A549 (cell line): ENCODE data around the gene COL28A1. TPM values are rescaled to one million over a fixed set of nuclear protein-coding genes. Genes with fewer than 3 reads are reported as not detected.

Experiments used
- ATAC-seq, 2 experiments: fragments of 200-7000 bp in 1 of 2; fragments of >200 bp in 1 of 2; cut with Nextera tagmentation in 1 of 2; cut with Tn5 transposase in 1 of 2; 3 replicates each; pipeline versions ENCODE4 v1.8.0 to v1.9.1; 2018 to 2020; ENCODE audit warnings: mild to moderate bottlenecking in 1 of 2, moderate library complexity in 1 of 2
- CTCF ChIA-PET: fragments of 300-600 bp; sonication (Branson Sonifier 250); formaldehyde crosslinking; extraction: SDS; loops from one replicate; lab custom pipeline; 2021; ENCODE audit warnings: antibody characterized with exemption, inconsistent platforms; lab: Yijun Ruan, JAX
- POLR2A ChIA-PET: fragments of 350-600 bp; formaldehyde crosslinking; extraction: SDS; loops from one replicate; lab custom pipeline; 2021; ENCODE audit warnings: antibody characterized with exemption, inconsistent platforms; lab: Yijun Ruan, JAX
- DNase-seq, 2 experiments: peaks; one replicate each; pipeline versions ENCODE4 v3.0.0 to v3.0.0-alpha.2; 2011 to 2016; ENCODE audit warnings: low read depth in 1 of 2, low spot score in 1 of 2
- FAIRE-seq: peaks from 2 replicates; lab custom pipeline; 2011; peaks lifted over from hg19 to GRCh38; lab: Jason Lieb, UNC
- H3K27ac ChIP-seq, 2 experiments: fragments of >200 bp; sonication (Bioruptor Twin); formaldehyde crosslinking; 3 replicates each; pipeline ENCODE4 v1.5.1; 2016 to 2017
- H3K4me1 ChIP-seq: fragments of >200 bp; sonication (Bioruptor Twin); formaldehyde crosslinking; 3 replicates; pipeline ENCODE4 v1.6.1; 2016
- H3K4me2 ChIP-seq: fragments of >200 bp; sonication (Bioruptor Twin); formaldehyde crosslinking; 3 replicates; pipeline ENCODE4 v1.6.1; 2016
- H3K4me3 ChIP-seq: fragments of >200 bp; sonication (Bioruptor Twin); formaldehyde crosslinking; 3 replicates; pipeline ENCODE4 v1.5.1; 2016
- H3K9me3 ChIP-seq: fragments of >200 bp; sonication (Bioruptor Twin); formaldehyde crosslinking; 3 replicates; pipeline ENCODE4 v1.6.1; 2016
- ATOH8 ChIP-seq: fragments of 250-450 bp; sonication (Bioruptor Pico); IDR thresholded peaks from 2 replicates; pipeline ENCODE4 v1.5.0; 2020; ENCODE audit warnings: low read depth, mild to moderate bottlenecking, moderate library complexity
- BCL3 ChIP-seq: fragments of >200 bp; sonication (Bioruptor Twin); formaldehyde crosslinking; IDR thresholded peaks from 3 replicates; pipeline ENCODE4 v1.6.1; 2016
- CBX2 ChIP-seq: fragments of 200-600 bp; sonication (generic); IDR thresholded peaks from 2 replicates; pipeline ENCODE4 v1.6.1; 2016; ENCODE audit warnings: low read depth, mild to moderate bottlenecking, borderline replicate concordance
- CBX8 ChIP-seq: fragments of 200-600 bp; sonication (generic); IDR thresholded peaks from 2 replicates; pipeline ENCODE4 v1.6.1; 2016
- CHD2 ChIP-seq: fragments of 150-350 bp; IDR thresholded peaks from 2 replicates; pipeline ENCODE4 v1.6.1; 2014; ENCODE audit warnings: low read length; ENCODE audit not compliant: partially characterized antibody
- EHMT2 ChIP-seq: fragments of 200-600 bp; sonication (generic); IDR thresholded peaks from 2 replicates; pipeline ENCODE4 v1.6.1; 2016; ENCODE audit warnings: antibody characterized with exemption, low read depth, mild to moderate bottlenecking, moderate library complexity
- ESRRA ChIP-seq: fragments of 150-350 bp; IDR thresholded peaks from 2 replicates; pipeline ENCODE4 v1.6.1; 2014; ENCODE audit warnings: mild to moderate bottlenecking, low read length, borderline replicate concordance
- FOSB ChIP-seq: fragments of 250-450 bp; sonication (Bioruptor Pico); IDR thresholded peaks from 2 replicates; pipeline ENCODE4 v1.5.0; 2020; ENCODE audit warnings: mild to moderate bottlenecking, moderate library complexity
- FOSL2 ChIP-seq, 2 experiments: fragments of 450-650 bp in 1 of 2; fragments of >200 bp in 1 of 2; sonication (Bioruptor Twin) in 1 of 2; formaldehyde crosslinking; IDR thresholded peaks; 2 replicates each; pipeline versions ENCODE4 v1.5.0 to v1.6.1; 2016 to 2020; ENCODE audit warnings: mild to moderate bottlenecking in 1 of 2, moderate library complexity in 1 of 2
- GATA3 ChIP-seq: IDR thresholded peaks from 2 replicates; pipeline ENCODE4 v1.6.1; 2012; ENCODE audit warnings: borderline replicate concordance
- HDAC2 ChIP-seq: fragments of 200-600 bp; sonication (generic); IDR thresholded peaks from 2 replicates; pipeline ENCODE4 v1.6.1; 2016
- HES2 ChIP-seq: fragments of >200 bp; sonication (Bioruptor Twin); formaldehyde crosslinking; IDR thresholded peaks from 2 replicates; pipeline ENCODE4 v1.6.1; 2016
- HEYL ChIP-seq: fragments of 250-450 bp; sonication (Bioruptor Pico); IDR thresholded peaks from 2 replicates; pipeline ENCODE4 v1.8.0; 2021; ENCODE audit warnings: mild to moderate bottlenecking, moderate library complexity
- HOXA7 ChIP-seq: fragments of 250-450 bp; sonication (Bioruptor Pico); IDR thresholded peaks from 2 replicates; pipeline ENCODE4 v1.5.0; 2020; ENCODE audit warnings: mild to moderate bottlenecking, moderate library complexity
- JUN ChIP-seq, 2 experiments: fragments of >200 bp; sonication (Bioruptor Twin); formaldehyde crosslinking; IDR thresholded peaks; 2 replicates in 1 of 2; 3 replicates in 1 of 2; pipeline ENCODE4 v1.6.1; 2016 to 2017
- KDM1A ChIP-seq: fragments of 200-600 bp; sonication (generic); IDR thresholded peaks from 2 replicates; pipeline ENCODE4 v1.6.1; 2016; ENCODE audit warnings: low read depth, mild to moderate bottlenecking
- KDM5A ChIP-seq: fragments of 200-600 bp; sonication (generic); IDR thresholded peaks from 2 replicates; pipeline ENCODE4 v1.6.1; 2016; ENCODE audit warnings: antibody characterized with exemption, mild to moderate bottlenecking
- NPAS2 ChIP-seq: fragments of 250-450 bp; sonication (Bioruptor Pico); IDR thresholded peaks from 2 replicates; pipeline ENCODE4 v1.8.0; 2022; ENCODE audit warnings: mild to moderate bottlenecking, moderate library complexity, borderline replicate concordance
- PBX3 ChIP-seq: IDR thresholded peaks from 2 replicates; pipeline ENCODE4 v1.6.1; 2012
- PHF8 ChIP-seq: fragments of 200-600 bp; sonication (generic); IDR thresholded peaks from 2 replicates; pipeline ENCODE4 v1.6.1; 2016; ENCODE audit warnings: low read depth, mild to moderate bottlenecking, antibody characterized with exemption, moderate library complexity, borderline replicate concordance
- POLR2A ChIP-seq: IDR thresholded peaks from 2 replicates; pipeline ENCODE4 v1.6.1; 2012; ENCODE audit warnings: mild to moderate bottlenecking, low read length
- POLR2AphosphoS2 ChIP-seq: conservative IDR thresholded peaks from 2 replicates; pipeline ENCODE4 v1.6.1; 2012; ENCODE audit warnings: low read length, improper control_type of control experiment, inconsistent platforms
- RCOR1 ChIP-seq: fragments of 150-350 bp; IDR thresholded peaks from 2 replicates; pipeline ENCODE4 v1.6.1; 2014; ENCODE audit warnings: antibody characterized with exemption, low read length, low read depth
- TP53 ChIP-seq: fragments of 250-450 bp; sonication (Bioruptor Pico); IDR thresholded peaks from 2 replicates; pipeline ENCODE4 v1.5.0; 2021; ENCODE audit warnings: mild to moderate bottlenecking, moderate library complexity
- USF2 ChIP-seq: fragments of 450-650 bp; IDR thresholded peaks from 2 replicates; pipeline ENCODE4 v1.6.1; 2014; ENCODE audit warnings: antibody characterized with exemption
- ZFP36 ChIP-seq: fragments of 450-650 bp; IDR thresholded peaks from 2 replicates; pipeline ENCODE4 v1.6.1; 2014; ENCODE audit warnings: borderline replicate concordance; ENCODE audit not compliant: partially characterized antibody
- WGBS: methylation state at CpG from one replicate; pipeline ENCODE4 v1.1.6; 2017; ENCODE audit errors: missing lambda C conversion rate; 5-methylcytosine and 5-hydroxymethylcytosine counted together
- polyA plus RNA-seq, 4 experiments: library from polyadenylated mRNA; depleted of rRNA in 3 of 4; stranded (reverse); fragments of >200 nt; fragmentation: RNase III in 1 of 4; extraction: RNeasy Plus Mini Kit Qiagen cat#74134 plus additional on column Dnase treatment in 1 of 4; gene quantifications; 2 replicates in 3 of 4; 3 replicates in 1 of 4; pipeline ENCODE4 v1.2.3, GENCODE V29; 2011 to 2017

The COL28A1 gene
- polyA plus RNA-seq, 2 of the 4 experiments (the other 2 are of a cell fraction): 0.08 to 0.17 TPM

- TF ChIP-seq GATA3: no peak
- no peak for TF ChIP-seq HDAC2
- no peak for TF ChIP-seq FOSL2 (IDR thresholded peaks at IDR 0.05)
- TF ChIP-seq FOSL2 (CRISPR knock-in tag; IDR thresholded peaks at IDR 0.05): no peak
- no peak for TF ChIP-seq RCOR1
- TF ChIP-seq USF2: no peak
- TF ChIP-seq PHF8: no peak
- TF ChIP-seq CBX8: no peak
- TF ChIP-seq ESRRA: no peak
- TF ChIP-seq KDM1A: no peak
- no peak for TF ChIP-seq HOXA7 (CRISPR knock-in tag)
- no peak for TF ChIP-seq CBX2
- no peak for TF ChIP-seq POLR2AphosphoS2
- TF ChIP-seq, all 56 proteins: peak for 0
- Histone ChIP-seq H3K4me3 (no peak overlapping the region), H3K27ac (no peak overlapping the region), H3K4me1 (no peaks in the 10 kb centered on the region), H3K9me3 (no peaks in the 10 kb centered on the region; the same call in 2 of the 3 replicates), H3K4me2 (no peak overlapping the region)
- no peak for ATAC-seq
- FAIRE-seq: no peak
- ChIA-PET POLR2A (no interaction called here), CTCF (no interaction called here)
- no peak for DNase-seq
- 14% methylated on average over 1 of the region's 1 CpG for WGBS
Observed at GRCh38 chr7:7476381-7476780, 59.3 kb downstream of the COL28A1 start.

- H3K4me2 ChIP-seq: no peak overlapping the region
- H3K4me1 ChIP-seq: no peaks in the 10 kb centered on the region
- DNase-seq (no peak), ATAC-seq (no peak), FAIRE-seq (no peak)
- CTCF ChIA-PET: no interaction called here
- H3K27ac ChIP-seq: no peak overlapping the region
- TF ChIP-seq HES2 (no peak), PBX3 (no peak), POLR2A (no peak), TP53 (CRISPR knock-in tag) (no peak), GATA3 (no peak), ATOH8 (CRISPR knock-in tag) (no peak), ESRRA (no peak), FOSL2 (IDR thresholded peaks at IDR 0.05) (no peak), FOSL2 (CRISPR knock-in tag; IDR thresholded peaks at IDR 0.05) (no peak), KDM5A (no peak), JUN (IDR thresholded peaks at IDR 0.05) (no peak), NPAS2 (CRISPR knock-in tag) (no peak), BCL3 (no peak), HEYL (CRISPR knock-in tag) (no peak), EHMT2 (no peak), USF2 (no peak), CHD2 (no peak), FOSB (no peak), ZFP36 (no peak), CBX8 (no peak)
- H3K9me3 ChIP-seq: no peaks in the 10 kb centered on the region; the same call in 2 of the 3 replicates
- H3K4me3 ChIP-seq: no peak overlapping the region
- POLR2A ChIA-PET: no interaction called here
- WGBS: 75% methylated on average over 2 of the region's 2 CpGs
Observed at GRCh38 chr7:7475601-7476000, 60.1 kb downstream of the COL28A1 start.
